HFF-Myc (cell line): Measurements from ENCODE around the gene ATP4A.

Experiments used
- DNase-seq: peaks from one replicate; pipeline ENCODE4 v3.0.0-alpha.2; 2011; ENCODE audit warnings: low read depth; ENCODE audit errors: extremely low read depth
- H3K4me3 ChIP-seq: replicated peaks from 2 replicates; pipeline ENCODE4 v1.5.1; 2011; ENCODE audit warnings: low read depth, mild to moderate bottlenecking, control low read depth, low read length
- CTCF ChIP-seq: IDR thresholded peaks from 2 replicates; pipeline ENCODE4 v1.5.1; 2012; ENCODE audit warnings: mild to moderate bottlenecking, low read depth, low read length, control low read depth; ENCODE audit errors: missing control alignments

The ATP4A gene

DNA sequence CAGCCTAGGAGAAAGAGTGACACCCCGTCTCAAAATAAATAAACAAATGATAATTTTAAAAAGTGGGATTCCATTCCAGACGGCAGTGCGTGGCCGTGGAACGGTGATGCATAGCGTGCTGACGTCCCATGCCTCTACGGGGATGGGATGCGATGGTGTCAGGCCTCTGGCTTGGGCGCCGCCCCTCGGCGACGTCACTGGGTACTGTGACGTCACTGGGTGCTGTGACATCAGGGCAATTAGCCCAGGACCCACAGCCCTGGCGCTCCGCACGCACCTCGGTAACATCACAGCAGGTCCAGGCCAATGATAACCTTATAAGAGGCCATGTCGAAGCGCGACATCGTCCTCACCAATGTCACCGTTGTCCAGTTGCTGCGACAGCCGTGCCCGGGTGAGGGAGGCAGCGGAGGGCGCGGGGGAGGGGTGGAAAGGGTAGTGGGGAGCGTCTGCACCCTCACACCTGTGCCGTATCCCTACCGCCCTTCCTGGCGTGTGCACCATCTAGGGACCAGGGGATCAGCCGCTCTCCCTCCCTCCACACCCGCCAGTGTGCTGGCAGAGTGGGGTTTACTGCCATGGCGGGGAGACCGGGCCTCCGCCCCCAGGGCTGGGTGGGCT lies 30.1 kb downstream of the ATP4A start, which contains the start of gene GAPDHS:
TSS of gene GAPDHS (plus strand) at position 256 of the 621 bp plus-strand sequence. CDS start at position 328, 72 bp downstream.
- no peak for TF ChIP-seq CTCF
- no peak within 1 kb of the TSS for H3K4me3 ChIP-seq
- no peak for DNase-seq

- DNase-seq, result no peak
- no peak for TF ChIP-seq CTCF
- no peak overlapping the region for H3K4me3 ChIP-seq
Measured at GRCh38 chr19:35531291-35531690, 32.2 kb downstream of the ATP4A start.

- DNase-seq, result no peak
- no peak for TF ChIP-seq CTCF
- H3K4me3 ChIP-seq, result no peak overlapping the region
Measured at GRCh38 chr19:35529241-35530218, 33.9 kb downstream of the ATP4A start.

DNA sequence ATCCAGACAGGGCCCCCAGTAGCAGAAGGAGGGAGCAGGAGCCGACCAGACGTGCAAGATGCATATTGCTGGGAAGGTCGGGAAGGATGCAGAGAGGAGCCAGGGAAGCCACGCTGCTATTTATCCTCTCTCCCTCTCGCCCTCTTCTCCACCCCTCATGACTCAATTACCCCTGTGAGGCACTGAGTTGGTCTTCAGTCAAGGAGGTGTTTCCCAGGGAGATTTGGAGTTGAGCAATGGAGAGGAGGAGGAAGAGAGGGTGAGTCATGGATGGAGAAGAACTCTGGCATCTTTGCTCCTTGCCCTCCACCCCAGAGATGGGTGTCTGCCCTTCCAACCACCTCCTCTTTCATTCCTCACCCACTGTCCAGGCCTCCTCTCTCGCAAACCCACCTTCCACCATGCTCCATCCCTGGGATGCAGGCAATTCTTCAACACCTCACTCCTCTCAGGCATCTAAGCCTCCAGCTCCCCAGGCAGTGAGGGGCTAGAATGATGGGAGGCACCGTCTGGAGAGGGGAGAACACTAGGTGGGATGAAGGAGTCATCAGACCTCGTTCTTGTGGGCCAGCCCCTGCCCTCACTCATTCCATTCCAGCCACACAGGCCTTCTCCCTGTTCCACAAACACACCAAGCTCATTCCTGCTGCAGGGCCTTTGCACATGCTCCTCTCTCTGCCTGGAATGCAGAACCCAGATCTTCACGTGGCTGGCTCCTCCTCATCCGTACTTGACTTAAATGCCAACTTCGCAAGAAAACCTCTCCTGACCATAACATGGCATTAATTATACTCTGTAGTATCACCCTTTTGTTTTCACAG lies 35.0 kb downstream of the ATP4A start, which contains the start of gene SBSN:
TSS of gene SBSN (minus strand) at position 94 of the 821 bp plus-strand sequence. CDS start at position 64, 30 bp downstream.
- no peak within 1 kb of the TSS for H3K4me3 ChIP-seq
- no peak for DNase-seq
- TF ChIP-seq CTCF, result no peak

- no peak overlapping the region for H3K4me3 ChIP-seq
- no peak for DNase-seq
- no peak for TF ChIP-seq CTCF
Measured at GRCh38 chr19:35525873-35526272, 37.6 kb downstream of the ATP4A start.

DNA sequence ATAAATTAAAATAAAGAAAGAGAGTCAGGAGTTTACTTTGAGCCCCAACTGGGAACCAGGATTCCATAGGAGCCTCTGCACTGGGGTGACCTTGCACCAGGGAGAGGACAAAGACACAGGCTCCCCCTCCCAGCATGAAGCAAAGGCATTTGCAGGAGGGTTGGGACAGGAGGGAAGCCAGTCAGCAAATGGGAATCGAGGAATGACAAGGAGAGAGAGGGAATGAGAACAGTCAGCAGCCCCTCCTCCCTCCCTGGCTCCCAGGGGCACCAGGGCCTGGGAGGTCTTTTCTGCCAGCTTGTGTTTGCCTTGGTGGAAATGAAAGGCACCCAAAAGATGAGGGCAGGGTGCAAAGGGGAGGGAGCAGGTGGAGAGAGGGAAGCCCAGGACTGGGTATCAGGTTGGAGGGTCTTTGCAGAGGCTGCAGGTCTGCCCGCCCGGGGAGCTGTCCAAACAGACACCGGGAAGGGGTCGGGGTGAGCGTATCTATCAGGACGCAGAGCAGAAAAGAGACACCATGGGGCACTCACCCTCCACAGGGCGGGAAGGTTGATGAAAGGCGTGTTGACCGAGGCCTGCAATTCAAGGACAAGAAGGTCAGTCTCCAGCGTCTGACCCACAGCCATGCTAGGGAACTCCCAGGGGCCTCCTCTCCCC lies 39.1 kb downstream of the ATP4A start:
- no peak for DNase-seq
- TF ChIP-seq CTCF, result no peak
- no peak overlapping the region for H3K4me3 ChIP-seq
